ENCODE data around the gene C20orf141. TPM values are rescaled to one million over a fixed set of nuclear protein-coding genes. Genes with fewer than 3 reads are reported as not detected.

C20orf141 gene
- total and polyA plus RNA-seq, 10 of the 15 experiments (the other 5 are each of a cell fraction or from before 2014, with no cell fraction given), result not detected

DNA sequence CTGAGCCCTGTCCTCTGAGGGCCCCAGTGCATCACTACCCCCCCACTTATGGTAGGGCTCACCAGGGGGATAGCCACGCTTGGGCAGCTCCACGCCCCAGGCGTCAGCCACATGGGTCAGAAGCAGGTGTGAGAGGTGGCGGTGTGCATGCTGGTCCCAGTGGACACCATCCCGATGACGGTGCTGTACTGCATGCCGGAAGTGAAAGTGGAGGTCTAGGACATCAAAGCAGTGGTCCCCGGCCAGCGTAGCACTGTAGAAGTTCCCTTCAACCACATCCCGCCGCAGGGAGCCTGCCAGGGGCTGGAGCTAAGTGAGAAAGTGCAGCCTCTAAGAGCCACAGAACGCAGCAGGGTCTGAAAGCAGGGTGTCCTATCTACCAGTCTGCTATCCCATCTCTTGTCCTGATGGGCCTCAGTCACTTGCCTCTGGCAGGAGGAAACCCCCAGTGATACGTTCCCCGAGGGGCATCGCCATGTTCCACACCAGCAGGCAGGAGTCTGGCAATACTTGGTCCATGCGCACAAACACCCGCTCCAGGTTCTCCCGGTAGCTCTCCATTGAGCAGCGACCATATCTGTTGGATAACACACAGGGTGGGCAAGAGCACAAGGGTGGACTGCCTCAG lies 23.5 kb downstream of the C20orf141 start (continued):
- TF ChIP-seq EED (IDR thresholded peaks at IDR 0.05; ENCODE audit: low read depth), result peak; percentile 48; the same call in 1 of the 2 replicates
- TF ChIP-seq CREB1 (IDR thresholded peaks at IDR 0.05; ENCODE audit: low read depth), result 0 out of 2 replicates have a peak, but pooled peaks have one; percentile 24
- peak; percentile 78 for TF ChIP-seq IKZF1 (conservative IDR thresholded peaks at IDR 0.05)
- TF ChIP-seq HSF1 (IDR thresholded peaks at IDR 0.05; ENCODE audit: low read depth, low read length), result no peak
- no peak for TF ChIP-seq NFIC (IDR thresholded peaks at IDR 0.05; ENCODE audit: low read depth, low read length)
- 0 out of 2 replicates have a peak, but pooled peaks have one; percentile 5 for TF ChIP-seq IRF4 (IDR thresholded peaks at IDR 0.05; ENCODE audit: low read depth, low read length)

- TF ChIP-seq RELA (IDR thresholded peaks at IDR 0.05; ENCODE audit: borderline replicate concordance, partially characterized antibody), result no peak
- intact Hi-C loops (cut with micrococcal nuclease; ENCODE audit: unreplicated experiment) (no loop called here), in situ Hi-C loops (cut with MboI) (no loop called here)
- Histone ChIP-seq H3K79me2 (ENCODE audit: control insufficient read depth, insufficient read depth, low read length) (peaks cover 6% of the 10 kb centered on the region; the same call in 1 of the 2 replicates), H4K20me1 (ENCODE audit: control insufficient read depth, insufficient read depth) (no peaks in the 10 kb centered on the region), H3K4me2 (ENCODE audit: control insufficient read depth, insufficient read depth) (peak overlapping the region; percentile 92), H2AFZ (ENCODE audit: control insufficient read depth, low read depth, low read length) (no peak overlapping the region), H3K27me3 (replicated peaks in 1 of 2; ENCODE audit: control insufficient read depth in 2 of 2, insufficient read depth in 2 of 2, low read length in 1 of 2) (no peaks in the 10 kb centered on the region), H3K9me3 (replicated peaks; ENCODE audit: control insufficient read depth, insufficient read depth, low read length) (no peaks in the 10 kb centered on the region), H3K4me1 (ENCODE audit: control insufficient read depth, insufficient read depth, low read length) (peaks cover 14% of the 10 kb centered on the region), H3K27ac (ENCODE audit: control insufficient read depth, insufficient read depth) (no peak overlapping the region), H3K36me3 (ENCODE audit: control insufficient read depth in 2 of 2, insufficient read depth in 2 of 2, low read length in 1 of 2) (no peaks in the 10 kb centered on the region), H3K9ac (ENCODE audit: control insufficient read depth, insufficient read depth, low read length) (no peak overlapping the region), H3K4me3 (peak overlapping the region; percentile 83; the same call in 1 of the 2 replicates)
- TSS peak; percentile 61 for BruUV-seq (replicated peaks)
- POLR2A ChIA-PET, result no interaction called here
- CTCF ChIA-PET, result interaction anchor here (0.5 kb wide), 1 partner anchor 307 kb away, joined by 4 read pairs; no protein-coding TSS in a partner anchor
- FAIRE-seq, result no peak
- DNase-seq (ENCODE audit: low read depth, low spot score), result no peak
- SMC1A ChIA-PET (ENCODE audit: uncharacterized antibody, unreplicated experiment), result interaction anchor here (1.2 kb wide), 1 partner anchor 10 kb away, joined by 3 read pairs; no protein-coding TSS in a partner anchor
- no peak for ATAC-seq
- RAD21 ChIA-PET (ENCODE audit: unreplicated experiment), result no interaction called here
- 98% methylated on average over 15 of the region's 15 CpGs for WGBS (ENCODE audit: insufficient coverage, insufficient replicate concordance, low lambda C conversion rate, missing lambda C conversion rate)
These were observed 24.3 kb downstream of the C20orf141 start for GRCh38 chr20:2838847-2839671.
